ENCODE measurements around the gene TUBGCP2.
A peak's percentile ranks its signal among the peaks of the same experiment; 100 is the strongest.

- TF ChIP-seq CTCF (IDR thresholded peaks at IDR 0.05) (peak; percentile 18), EZH2 (IDR thresholded peaks at IDR 0.05) (peak; percentile 68), EZH2phosphoT487 (IDR thresholded peaks at IDR 0.05) (no peak)
Observed at GRCh38 chr10:133276435-133277201, 32.1 kb downstream of the TUBGCP2 start, which contains the start of gene ADAM8.

All from neural progenitor cell (in vitro differentiated cells).